ENCODE measurements around the gene PARP6. TPM values are rescaled to one million over a fixed set of nuclear protein-coding genes. Genes with fewer than 3 reads are reported as not detected.

The PARP6 gene
- total and polyA plus RNA-seq, 4 donors: 4.3 to 15.3 (median 9.3) TPM

GRCh38 chr15:72319985-72320671, 47.8 kb upstream of the PARP6 start, which contains the start of gene CELF6:
Gene CELF6, minus strand, starts transcription at chr15:72320157. Its CDS starts 283 bp downstream, at chr15:72319874.
- Histone ChIP-seq H3K4me1 (ENCODE audit: control insufficient read depth in 4 of 4, insufficient read depth in 4 of 4, low read length in 3 of 4) (peaks cover 5 to 12% (median 9%) of the 10 kb centered on the region in 4 donors), H3K27ac (ENCODE audit: low read depth in 1 of 2, low read length in 2 of 2) (no peak within 1 kb of the TSS), H3K36me3 (ENCODE audit: control insufficient read depth in 4 of 4, insufficient read depth in 3 of 4, low read depth in 1 of 4, low read length in 3 of 4) (no peaks in the 10 kb centered on the region), H3K27me3 (ENCODE audit: control insufficient read depth in 4 of 4, insufficient read depth in 4 of 4, low read length in 3 of 4) (no peaks in the 10 kb centered on the region), H3K4me3 (ENCODE audit: low read depth in 1 of 3, low read length in 3 of 3) (peak within 1 kb of the TSS in 1 of 3 donors; percentile 58), H3K9me3 (ENCODE audit: control insufficient read depth in 4 of 4, low read length in 3 of 4) (no peaks in the 10 kb centered on the region), H3K9ac (ENCODE audit: low read depth in 1 of 2, low read length in 2 of 2) (no peak within 1 kb of the TSS)
- WGBS: 6% methylated on average over 58 of the region's 58 CpGs
- peak; percentile 60 for DNase-seq (ENCODE audit: low spot score)
- TF ChIP-seq SP1 (IDR thresholded peaks at IDR 0.05) (no peak), RXRA (IDR thresholded peaks at IDR 0.05) (no peak), REST (IDR thresholded peaks at IDR 0.05) (peak; percentile 10), HNF4A (conservative IDR thresholded peaks at IDR 0.05) (no peak)

GRCh38 chr15:72319360-72319984, 47.1 kb upstream of the PARP6 start:
- Histone ChIP-seq H3K9me3 (ENCODE audit: control insufficient read depth in 4 of 4, low read length in 3 of 4) (no peaks in the 10 kb centered on the region), H3K4me1 (ENCODE audit: control insufficient read depth in 4 of 4, insufficient read depth in 4 of 4, low read length in 3 of 4) (peaks cover 5 to 12% (median 9%) of the 10 kb centered on the region in 4 donors), H3K27ac (ENCODE audit: low read depth in 1 of 2, low read length in 2 of 2) (no peak overlapping the region), H3K9ac (ENCODE audit: low read depth in 1 of 2, low read length in 2 of 2) (no peak overlapping the region), H3K36me3 (ENCODE audit: control insufficient read depth in 4 of 4, insufficient read depth in 3 of 4, low read depth in 1 of 4, low read length in 3 of 4) (no peaks in the 10 kb centered on the region), H3K4me3 (ENCODE audit: low read depth in 1 of 3, low read length in 3 of 3) (peak overlapping the region in 1 of 3 donors; percentile 58), H3K27me3 (ENCODE audit: control insufficient read depth in 4 of 4, insufficient read depth in 4 of 4, low read length in 3 of 4) (no peaks in the 10 kb centered on the region)
- DNase-seq (ENCODE audit: low spot score): peak; percentile 72
- TF ChIP-seq REST (IDR thresholded peaks at IDR 0.05) (peak; percentile 98), YY1 (IDR thresholded peaks at IDR 0.05) (no peak), TAF1 (conservative IDR thresholded peaks at IDR 0.05) (no peak)
- WGBS: 13% methylated on average over 46 of the region's 48 CpGs

GRCh38 chr15:72318408-72318942, 46.1 kb upstream of the PARP6 start:
- H3K9ac ChIP-seq (ENCODE audit: low read depth in 1 of 2, low read length in 2 of 2): no peak overlapping the region
- H3K4me3 ChIP-seq (ENCODE audit: low read depth in 1 of 3, low read length in 3 of 3): no peak overlapping the region
- H3K4me1 ChIP-seq (ENCODE audit: control insufficient read depth in 4 of 4, insufficient read depth in 4 of 4, low read length in 3 of 4): peaks cover 5 to 12% (median 9%) of the 10 kb centered on the region in 4 donors
- no peaks in the 10 kb centered on the region for H3K27me3 ChIP-seq (ENCODE audit: control insufficient read depth in 4 of 4, insufficient read depth in 4 of 4, low read length in 3 of 4)
- DNase-seq (ENCODE audit: low spot score): no peak
- no peak overlapping the region for H3K27ac ChIP-seq (ENCODE audit: low read depth in 1 of 2, low read length in 2 of 2)
- no peaks in the 10 kb centered on the region for H3K36me3 ChIP-seq (ENCODE audit: control insufficient read depth in 4 of 4, insufficient read depth in 3 of 4, low read depth in 1 of 4, low read length in 3 of 4)
- TF ChIP-seq HNF4A (conservative IDR thresholded peaks at IDR 0.05): no peak
- no peak for TF ChIP-seq NR2F2 (IDR thresholded peaks at IDR 0.05)
- no peak for TF ChIP-seq EGR1 (IDR thresholded peaks at IDR 0.05; ENCODE audit: low read depth in 2 of 2)
- TF ChIP-seq CTCF (IDR thresholded peaks at IDR 0.05; ENCODE audit: low read depth, low read length, missing input control): no peak
- TF ChIP-seq TAF1 (conservative IDR thresholded peaks at IDR 0.05): no peak
- TF ChIP-seq HNF4G (IDR thresholded peaks at IDR 0.05): no peak
- TF ChIP-seq MAX (IDR thresholded peaks at IDR 0.05): no peak
- TF ChIP-seq YY1 (IDR thresholded peaks at IDR 0.05): no peak
- no peak for TF ChIP-seq ZBTB33 (IDR thresholded peaks at IDR 0.05)
- TF ChIP-seq RXRA (IDR thresholded peaks at IDR 0.05): no peak
- no peak for TF ChIP-seq RAD21 (IDR thresholded peaks at IDR 0.05)
- no peaks in the 10 kb centered on the region for H3K9me3 ChIP-seq (ENCODE audit: control insufficient read depth in 4 of 4, low read length in 3 of 4)
- 37% methylated on average over 2 of the region's 2 CpGs for WGBS

Measured in liver (tissue), 9 donors.